ENCODE measurements around the gene PDXDC1.
"Not testable (repeated sequence)": the region's sequence is repeated elsewhere in the genome, so short reads cannot be mapped to it uniquely, and the experiment has no call there.

- TF ChIP-seq CTCF (IDR thresholded peaks at IDR 0.05; ENCODE audit: insufficient read depth, low read length); POLR2AphosphoS5 (IDR thresholded peaks at IDR 0.05; ENCODE audit: low read depth); REST (IDR thresholded peaks at IDR 0.05; ENCODE audit: insufficient replicate concordance, low read depth); GABPA (IDR thresholded peaks at IDR 0.05; ENCODE audit: low read depth): not testable (repeated sequence)
Observed at GRCh38 chr16:15184000-15184399, 209.2 kb downstream of the PDXDC1 start.

Measured in HL-60 (cell line).